ENCODE data around the gene FBXO21. TPM values are rescaled to one million over a fixed set of nuclear protein-coding genes. Genes with fewer than 3 reads are reported as not detected.

FBXO21 gene
- total RNA-seq, 1 donor from 2014 or later: 35.4 TPM

DNA sequence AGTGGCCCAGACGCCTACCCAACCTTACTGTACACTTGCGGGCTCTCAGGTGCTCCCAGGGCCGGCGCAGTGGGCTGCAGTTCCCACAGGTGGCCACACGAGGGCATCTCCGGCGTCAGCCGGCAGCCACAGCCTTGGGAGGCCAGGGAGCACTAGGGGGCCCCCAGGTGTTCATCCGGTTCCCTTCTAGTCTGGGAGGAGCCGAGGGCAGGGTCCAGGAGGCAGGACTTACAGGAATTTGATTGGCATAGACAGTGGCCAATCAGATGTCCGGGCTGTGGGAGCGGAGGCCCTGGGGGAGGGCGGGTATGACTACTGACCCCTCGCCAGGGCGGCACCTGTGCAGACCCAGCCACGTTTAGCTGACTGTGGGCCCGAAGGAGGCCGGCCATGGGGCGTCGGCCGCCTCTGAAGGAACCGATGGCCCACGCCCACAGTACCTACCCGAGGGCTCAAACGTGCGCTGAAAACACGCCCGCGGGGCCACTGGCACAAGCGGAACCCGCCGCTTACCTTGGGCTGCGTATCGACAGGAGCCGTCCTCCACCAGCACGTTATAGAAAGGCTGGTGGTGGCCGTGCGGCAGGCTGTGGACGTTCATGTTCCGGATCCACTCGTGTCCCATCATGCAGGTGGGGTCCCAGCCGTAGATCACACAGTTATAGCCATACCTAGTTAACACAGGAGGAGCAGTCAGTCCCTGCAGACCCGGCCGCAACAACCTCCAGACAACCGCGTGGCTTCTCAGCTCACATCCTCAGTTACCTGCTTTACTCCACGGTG is 34.8 kb downstream of the FBXO21 start:
- peaks cover 89% of the 10 kb centered on the region for H3K36me3 ChIP-seq
- no peaks in the 10 kb centered on the region for H3K4me1 ChIP-seq
- TF ChIP-seq, protein P1, sequence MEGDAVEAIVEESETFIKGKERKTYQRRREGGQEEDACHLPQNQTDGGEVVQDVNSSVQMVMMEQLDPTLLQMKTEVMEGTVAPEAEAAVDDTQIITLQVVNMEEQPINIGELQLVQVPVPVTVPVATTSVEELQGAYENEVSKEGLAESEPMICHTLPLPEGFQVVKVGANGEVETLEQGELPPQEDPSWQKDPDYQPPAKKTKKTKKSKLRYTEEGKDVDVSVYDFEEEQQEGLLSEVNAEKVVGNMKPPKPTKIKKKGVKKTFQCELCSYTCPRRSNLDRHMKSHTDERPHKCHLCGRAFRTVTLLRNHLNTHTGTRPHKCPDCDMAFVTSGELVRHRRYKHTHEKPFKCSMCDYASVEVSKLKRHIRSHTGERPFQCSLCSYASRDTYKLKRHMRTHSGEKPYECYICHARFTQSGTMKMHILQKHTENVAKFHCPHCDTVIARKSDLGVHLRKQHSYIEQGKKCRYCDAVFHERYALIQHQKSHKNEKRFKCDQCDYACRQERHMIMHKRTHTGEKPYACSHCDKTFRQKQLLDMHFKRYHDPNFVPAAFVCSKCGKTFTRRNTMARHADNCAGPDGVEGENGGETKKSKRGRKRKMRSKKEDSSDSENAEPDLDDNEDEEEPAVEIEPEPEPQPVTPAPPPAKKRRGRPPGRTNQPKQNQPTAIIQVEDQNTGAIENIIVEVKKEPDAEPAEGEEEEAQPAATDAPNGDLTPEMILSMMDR (IDR thresholded peaks at IDR 0.05): peak; percentile 73
- DNase-seq (peak; percentile 76), ATAC-seq (peak; percentile 85 to 87)
- intact Hi-C loops (cut with DNase I): no loop called here
- H3K27ac ChIP-seq: no peak overlapping the region
- H3K9me3 ChIP-seq: no peaks in the 10 kb centered on the region
- H3K27me3 ChIP-seq (ENCODE audit: low read depth): no peaks in the 10 kb centered on the region
- no peak overlapping the region for H3K4me3 ChIP-seq

DNA sequence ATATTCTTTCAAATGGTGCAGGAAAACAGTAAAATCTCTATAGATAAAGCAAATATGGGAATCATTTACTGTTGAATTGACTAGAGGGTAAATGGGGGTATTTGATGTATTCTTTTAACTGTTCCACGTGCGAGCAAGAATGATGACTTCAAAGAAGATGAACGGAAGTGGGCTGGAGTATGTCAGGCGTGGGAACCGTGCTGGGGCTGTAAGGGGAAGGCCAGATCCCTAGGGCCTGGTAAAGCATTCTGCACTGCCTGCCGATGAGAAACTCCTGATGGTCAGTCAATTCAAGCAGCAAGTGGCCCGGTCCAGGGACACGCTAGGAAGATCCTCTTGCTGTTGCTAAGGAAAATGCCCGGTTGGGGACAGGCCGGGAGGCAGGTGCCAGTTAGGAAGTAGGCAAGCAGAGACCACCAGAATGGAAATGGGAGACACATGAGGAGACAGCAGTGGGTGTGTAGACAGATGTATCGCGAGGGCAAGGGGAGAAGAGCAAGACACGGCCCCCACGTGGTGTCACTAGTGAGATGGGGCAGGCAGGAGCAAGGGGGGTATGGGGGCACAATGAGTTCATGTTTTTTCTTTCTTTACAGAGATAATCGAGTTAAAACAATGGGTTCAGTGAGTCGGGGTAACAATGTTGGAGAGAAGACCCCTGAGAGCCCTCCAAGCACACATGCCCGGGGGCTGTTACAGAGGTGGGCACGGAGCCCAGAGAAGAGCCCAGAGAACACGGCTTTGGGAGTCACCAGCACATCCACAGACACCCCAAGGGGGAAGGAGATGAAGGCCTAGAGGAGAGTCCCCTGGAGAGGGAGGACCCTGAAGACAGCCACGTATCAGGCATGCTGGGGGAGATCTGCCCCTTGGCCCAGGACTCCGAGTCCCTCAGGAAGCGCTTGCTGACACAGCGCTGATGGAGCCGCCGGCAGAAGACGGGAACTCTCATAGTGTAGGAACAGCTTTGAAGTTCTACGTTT is 37.2 kb downstream of the FBXO21 start:
- no peak for ATAC-seq
- intact Hi-C loops (cut with DNase I): no loop called here
- Histone ChIP-seq H3K36me3 (peaks cover 83% of the 10 kb centered on the region), H3K27me3 (ENCODE audit: low read depth) (no peaks in the 10 kb centered on the region), H3K4me1 (no peaks in the 10 kb centered on the region), H3K4me3 (no peak overlapping the region), H3K9me3 (no peaks in the 10 kb centered on the region), H3K27ac (peak overlapping the region; percentile 13)
- no peak for DNase-seq
- TF ChIP-seq, protein P1 (IDR thresholded peaks at IDR 0.05): no peak

DNA sequence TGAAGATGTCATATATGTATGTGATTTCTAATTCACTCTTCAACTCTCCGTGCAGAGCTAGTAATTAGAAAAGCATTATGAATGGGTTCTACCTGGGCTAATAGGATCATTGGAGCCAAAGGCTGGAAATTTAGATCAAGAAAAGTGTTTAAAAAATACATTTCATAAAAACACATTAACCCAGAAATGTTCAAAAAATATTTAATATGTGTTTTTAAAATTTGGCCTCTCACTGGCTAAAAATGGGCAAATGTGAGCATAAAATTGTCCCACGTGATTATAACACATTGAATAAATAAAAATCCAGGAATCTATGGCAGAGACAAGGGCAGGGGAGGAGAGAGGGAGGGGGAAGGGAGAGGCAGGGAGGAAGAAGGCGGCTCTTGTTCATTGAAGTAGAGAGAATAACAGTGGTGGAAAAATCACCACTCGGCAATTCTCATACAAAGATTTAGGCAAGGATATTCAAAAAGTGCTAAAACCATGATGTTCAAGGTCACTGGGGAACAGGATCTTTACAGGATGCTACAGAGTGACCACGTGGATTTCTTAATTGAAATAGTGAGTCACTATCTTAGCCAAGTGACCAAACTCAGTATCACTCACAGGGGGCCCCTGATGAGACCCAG is 38.8 kb downstream of the FBXO21 start:
- Histone ChIP-seq H3K4me3 (no peak overlapping the region), H3K36me3 (peaks cover 71% of the 10 kb centered on the region), H3K27me3 (ENCODE audit: low read depth) (no peaks in the 10 kb centered on the region), H3K27ac (no peak overlapping the region), H3K4me1 (no peaks in the 10 kb centered on the region), H3K9me3 (no peaks in the 10 kb centered on the region)
- ATAC-seq (no peak), DNase-seq (no peak)
- TF ChIP-seq, protein P1 (IDR thresholded peaks at IDR 0.05): no peak
- intact Hi-C loops (cut with DNase I): no loop called here

DNA sequence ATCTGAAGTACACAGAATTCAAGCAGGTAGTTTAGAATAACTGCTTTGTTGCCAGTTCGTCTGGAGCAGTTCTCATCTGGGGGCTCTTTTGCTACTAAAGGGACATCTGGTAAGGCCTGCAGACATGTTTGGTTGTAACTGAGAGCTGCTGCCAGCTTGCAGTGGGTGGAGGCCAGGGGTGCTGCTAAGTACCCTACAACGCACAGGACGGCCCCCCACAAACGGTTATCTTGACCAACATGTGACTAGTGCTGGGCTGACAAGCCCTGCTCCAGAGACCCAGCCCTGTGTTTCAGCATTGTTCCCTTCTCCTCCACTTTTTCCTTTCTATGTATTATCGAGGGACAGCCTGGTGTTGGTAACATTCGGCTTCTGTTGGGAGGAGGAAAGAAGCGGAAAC is 40.8 kb downstream of the FBXO21 start:
- Histone ChIP-seq H3K4me1 (no peaks in the 10 kb centered on the region), H3K27me3 (ENCODE audit: low read depth) (no peaks in the 10 kb centered on the region), H3K27ac (no peak overlapping the region), H3K9me3 (no peaks in the 10 kb centered on the region), H3K36me3 (peaks cover 70% of the 10 kb centered on the region), H3K4me3 (no peak overlapping the region)
- DNase-seq (no peak), ATAC-seq (no peak)
- intact Hi-C loops (cut with DNase I): no loop called here
- TF ChIP-seq, protein P1 (IDR thresholded peaks at IDR 0.05): no peak

DNA sequence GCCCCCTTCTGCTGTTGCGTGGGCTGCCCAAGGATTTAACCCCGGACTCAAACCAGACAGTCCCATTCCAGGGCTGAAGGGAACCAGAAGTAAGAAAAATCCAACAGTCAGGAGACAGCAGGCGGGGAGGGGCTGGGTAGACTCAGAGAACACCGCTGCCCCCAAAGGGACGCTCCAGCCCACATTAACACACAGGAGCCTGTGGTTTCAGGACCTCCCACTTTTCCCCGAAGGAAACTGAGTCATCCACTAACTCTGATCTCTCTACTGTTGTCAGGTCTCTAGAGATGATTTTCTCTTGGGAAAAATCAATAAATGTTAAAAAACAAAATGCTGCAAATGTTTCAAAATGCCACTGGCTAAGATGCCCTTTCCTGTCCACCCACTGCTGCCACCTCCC is 41.6 kb downstream of the FBXO21 start:
- intact Hi-C loops (cut with DNase I): no loop called here
- peaks cover 70% of the 10 kb centered on the region for H3K36me3 ChIP-seq
- H3K4me1 ChIP-seq: no peaks in the 10 kb centered on the region
- H3K27me3 ChIP-seq (ENCODE audit: low read depth): no peaks in the 10 kb centered on the region
- DNase-seq (no peak), ATAC-seq (no peak)
- TF ChIP-seq, protein P1 (IDR thresholded peaks at IDR 0.05): no peak
- no peaks in the 10 kb centered on the region for H3K9me3 ChIP-seq
- no peak overlapping the region for H3K4me3 ChIP-seq
- no peak overlapping the region for H3K27ac ChIP-seq

Data from lower lobe of right lung (tissue), 2 donors.